ENCODE results near the gene STARD3.
"Not testable (repeated sequence)": the region's sequence is repeated elsewhere in the genome, so short reads cannot be mapped to it uniquely, and the experiment has no call there.

Gene STARD3

DNA sequence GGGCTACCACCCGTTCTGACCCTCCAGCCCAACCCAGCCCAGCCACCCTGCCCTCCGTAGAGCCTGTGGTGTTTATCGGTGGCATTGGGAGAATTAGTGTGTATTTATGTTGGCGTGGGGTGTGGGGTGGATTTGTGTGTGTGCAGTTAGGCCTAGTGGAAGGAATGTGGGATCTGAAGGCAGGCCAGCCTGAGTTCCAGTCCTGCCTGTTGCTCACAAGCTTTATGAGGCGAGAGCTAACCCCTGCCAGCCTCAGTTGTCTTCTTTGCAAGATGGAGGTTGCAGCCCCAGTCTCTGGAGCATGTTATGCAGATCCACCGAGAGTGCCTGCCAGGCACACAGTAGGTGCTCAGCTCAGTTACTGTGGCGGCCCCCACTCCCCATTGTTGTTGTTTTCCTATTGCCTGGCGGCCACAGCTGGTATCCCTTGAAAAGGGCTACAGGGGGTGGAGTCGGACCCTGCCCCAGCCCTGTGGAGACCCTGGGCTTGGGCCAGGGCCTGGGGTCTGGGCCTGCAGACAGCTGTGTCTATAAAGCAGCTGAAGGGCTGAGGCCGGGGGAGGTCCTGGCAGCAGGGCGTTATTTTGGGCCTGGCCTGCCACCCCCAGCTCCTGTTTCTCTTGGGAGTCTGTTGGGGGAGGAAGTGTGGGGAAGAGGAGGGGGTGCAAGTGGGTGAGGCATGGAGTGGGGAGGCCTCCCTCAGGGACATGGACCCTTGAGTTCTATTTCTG lies 68.0 kb downstream of the STARD3 start:
- in situ Hi-C loops (cut with HindIII; ENCODE audit: low sequenced_read_pairs), result no loop called here

DNA sequence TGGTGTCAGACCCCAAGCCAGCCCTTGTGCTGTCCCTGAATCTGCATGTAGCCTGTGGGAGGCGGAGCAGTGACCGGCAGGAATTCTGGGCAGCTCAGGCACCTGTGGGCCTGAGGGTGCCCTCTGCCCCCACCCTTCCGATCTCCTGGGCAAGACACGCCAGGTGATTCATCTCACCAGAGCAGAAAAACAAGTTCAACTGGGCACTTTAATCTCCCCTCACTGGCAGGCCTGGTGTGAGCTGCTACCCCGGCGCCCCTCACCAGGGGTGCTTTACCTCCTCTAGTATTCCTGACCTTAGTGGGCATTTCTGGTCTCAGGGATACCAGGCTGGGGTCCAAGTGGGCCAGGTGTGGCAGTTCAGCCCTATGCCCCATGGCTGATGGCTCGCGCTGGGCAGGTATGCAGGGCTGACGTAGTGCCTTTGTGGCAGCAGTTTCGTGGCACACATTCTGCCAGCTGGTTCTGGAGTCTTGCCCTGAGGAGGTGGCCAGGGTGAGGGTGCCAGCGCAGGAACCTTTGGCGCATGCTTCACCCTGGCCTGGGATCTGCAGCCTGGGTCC lies 68.9 kb downstream of the STARD3 start:
- in situ Hi-C loops (cut with HindIII; ENCODE audit: low sequenced_read_pairs), result no loop called here

DNA sequence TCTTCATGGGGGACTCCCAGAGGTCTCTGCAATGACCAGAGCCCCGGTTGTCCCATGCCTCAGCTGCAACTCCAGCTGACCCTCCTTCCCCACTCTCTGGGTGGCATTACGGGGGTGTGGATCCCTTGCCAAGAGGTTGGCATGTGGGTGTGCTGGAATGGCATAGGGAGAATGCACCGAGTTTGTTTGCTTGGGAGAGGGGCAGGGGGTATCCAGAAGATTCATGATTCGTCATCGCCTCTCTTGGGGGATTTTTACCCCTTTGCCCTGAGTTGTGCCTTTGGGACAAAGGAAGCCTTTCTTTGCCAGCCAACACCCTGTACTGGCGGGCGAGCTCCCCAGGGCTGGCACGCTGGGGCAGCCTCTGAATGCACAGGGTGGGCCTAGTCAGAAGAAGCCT lies 69.4 kb downstream of the STARD3 start:
- in situ Hi-C loops (cut with HindIII; ENCODE audit: low sequenced_read_pairs), result no loop called here

DNA sequence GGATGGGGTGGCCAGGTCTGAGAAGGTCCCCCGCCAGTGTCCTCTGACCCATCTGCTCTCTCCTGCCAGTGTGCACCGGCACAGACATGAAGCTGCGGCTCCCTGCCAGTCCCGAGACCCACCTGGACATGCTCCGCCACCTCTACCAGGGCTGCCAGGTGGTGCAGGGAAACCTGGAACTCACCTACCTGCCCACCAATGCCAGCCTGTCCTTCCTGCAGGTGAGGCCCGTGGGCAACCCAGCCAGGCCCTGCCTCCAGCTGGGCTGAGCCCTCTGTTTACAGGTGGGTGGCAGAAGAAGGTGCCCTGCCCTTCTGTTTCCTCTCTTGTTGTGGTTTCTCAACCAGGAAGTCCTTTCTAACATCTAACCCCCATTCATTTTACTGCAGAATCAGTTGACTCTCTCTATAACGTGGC lies 70.0 kb downstream of the STARD3 start:
- in situ Hi-C loops (cut with HindIII; ENCODE audit: low sequenced_read_pairs), result no loop called here

DNA sequence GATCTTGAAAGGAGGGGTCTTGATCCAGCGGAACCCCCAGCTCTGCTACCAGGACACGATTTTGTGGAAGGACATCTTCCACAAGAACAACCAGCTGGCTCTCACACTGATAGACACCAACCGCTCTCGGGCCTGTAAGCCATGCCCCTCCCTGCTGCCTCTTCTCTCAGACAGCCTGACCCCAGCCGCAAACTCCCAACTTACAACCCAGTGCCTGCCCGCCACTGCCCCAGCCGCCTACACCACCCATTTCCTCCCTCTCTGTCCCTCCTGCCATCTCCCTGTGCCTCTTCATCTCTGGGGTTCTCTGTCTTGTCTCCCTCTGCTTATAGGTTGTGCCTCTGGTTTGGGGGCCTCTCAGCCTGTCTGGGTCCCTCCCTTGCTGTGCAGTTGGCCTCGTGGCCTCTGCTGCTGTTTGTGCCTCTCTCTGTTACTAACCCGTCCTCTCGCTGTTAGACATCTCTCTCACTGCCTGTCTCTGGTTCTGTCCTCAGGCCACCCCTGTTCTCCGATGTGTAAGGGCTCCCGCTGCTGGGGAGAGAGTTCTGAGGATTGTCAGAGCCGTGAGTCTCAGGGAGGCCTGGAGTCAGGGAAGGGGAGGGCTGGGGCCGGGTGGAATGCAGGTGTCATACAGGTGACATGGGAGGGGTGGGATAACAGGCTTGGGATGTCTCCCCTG lies 72.5 kb downstream of the STARD3 start:
- in situ Hi-C loops (cut with HindIII; ENCODE audit: low sequenced_read_pairs), result no loop called here

DNA sequence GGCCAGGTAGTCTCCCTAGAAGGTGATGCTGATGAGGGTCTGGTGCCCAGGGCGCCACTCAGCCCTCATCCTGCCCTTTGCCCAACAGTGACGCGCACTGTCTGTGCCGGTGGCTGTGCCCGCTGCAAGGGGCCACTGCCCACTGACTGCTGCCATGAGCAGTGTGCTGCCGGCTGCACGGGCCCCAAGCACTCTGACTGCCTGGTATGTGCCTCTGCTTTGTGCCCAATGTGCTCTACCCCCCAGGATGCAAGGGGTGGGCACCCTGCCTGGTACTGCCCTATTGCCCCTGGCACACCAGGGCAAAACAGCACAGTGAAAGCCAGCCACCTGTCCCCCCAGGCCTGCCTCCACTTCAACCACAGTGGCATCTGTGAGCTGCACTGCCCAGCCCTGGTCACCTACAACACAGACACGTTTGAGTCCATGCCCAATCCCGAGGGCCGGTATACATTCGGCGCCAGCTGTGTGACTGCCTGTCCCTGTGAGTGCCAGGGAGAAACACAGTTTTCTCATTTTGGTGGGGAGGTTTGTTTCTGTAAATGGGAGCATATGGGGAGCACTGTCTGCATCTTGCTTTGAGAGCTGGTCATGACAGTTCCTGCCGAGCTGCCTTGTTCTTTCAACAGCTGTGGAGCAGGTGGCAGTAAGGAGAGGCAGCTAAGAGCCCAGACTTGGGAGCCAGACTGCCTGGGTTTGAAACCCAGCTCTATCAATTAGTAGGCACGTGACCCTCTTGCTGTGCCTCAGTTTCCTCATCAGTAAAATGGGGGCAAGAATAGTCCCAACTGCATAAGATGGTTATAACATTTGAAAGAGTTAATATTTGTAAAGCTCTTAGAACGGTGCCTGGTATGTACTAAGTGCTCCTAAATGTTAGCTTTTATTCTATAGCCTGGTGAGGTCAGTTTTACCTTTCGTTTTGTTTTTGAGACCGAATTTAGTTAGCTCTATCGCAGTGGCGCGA lies 73.3 kb downstream of the STARD3 start:
- in situ Hi-C loops (cut with HindIII; ENCODE audit: low sequenced_read_pairs), result no loop called here

DNA sequence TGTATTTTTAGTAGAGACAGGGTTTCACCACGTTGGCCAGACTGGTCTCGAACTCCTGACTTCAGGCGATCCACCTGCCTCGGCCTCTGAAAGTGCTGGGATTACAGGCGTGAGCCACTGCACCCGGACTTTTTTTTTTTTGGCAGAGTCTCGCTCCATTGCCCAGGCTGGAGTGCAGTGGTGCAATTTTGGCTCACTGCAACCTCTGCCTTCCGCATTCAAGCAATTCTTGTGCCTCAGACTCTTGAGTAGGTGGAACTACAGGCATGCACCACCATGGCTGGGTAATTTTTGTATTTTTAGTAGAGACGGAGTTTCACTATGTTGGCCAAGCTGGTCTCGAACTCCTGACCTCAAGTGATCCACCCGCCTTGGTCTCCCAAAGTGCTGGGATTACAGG lies 74.1 kb downstream of the STARD3 start:
- in situ Hi-C loops (cut with HindIII; ENCODE audit: low sequenced_read_pairs), result not testable (repeated sequence)

DNA sequence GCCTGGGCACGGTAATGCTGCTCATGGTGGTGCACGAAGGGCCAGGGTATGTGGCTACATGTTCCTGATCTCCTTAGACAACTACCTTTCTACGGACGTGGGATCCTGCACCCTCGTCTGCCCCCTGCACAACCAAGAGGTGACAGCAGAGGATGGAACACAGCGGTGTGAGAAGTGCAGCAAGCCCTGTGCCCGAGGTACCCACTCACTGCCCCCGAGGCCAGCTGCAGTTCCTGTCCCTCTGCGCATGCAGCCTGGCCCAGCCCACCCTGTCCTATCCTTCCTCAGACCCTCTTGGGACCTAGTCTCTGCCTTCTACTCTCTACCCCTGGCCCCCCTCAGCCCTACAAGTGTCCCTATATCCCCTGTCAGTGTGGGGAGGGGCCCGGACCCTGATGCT lies 74.9 kb downstream of the STARD3 start:
- in situ Hi-C loops (cut with HindIII; ENCODE audit: low sequenced_read_pairs), result no loop called here

Data from endothelial cell of hepatic sinusoid (primary cell).